GM10847 (cell line): ENCODE results near the gene UNC5C.

Source experiments
- POLR2A ChIP-seq: IDR thresholded peaks from 2 replicates; pipeline ENCODE4 v1.6.1; 2011; ENCODE audit not compliant: insufficient read length; ENCODE audit errors: extremely low read depth

Gene UNC5C

GRCh38 chr4:95124906-95125504 lies 423.8 kb downstream of the UNC5C start:
- no peak for TF ChIP-seq POLR2A

DNA sequence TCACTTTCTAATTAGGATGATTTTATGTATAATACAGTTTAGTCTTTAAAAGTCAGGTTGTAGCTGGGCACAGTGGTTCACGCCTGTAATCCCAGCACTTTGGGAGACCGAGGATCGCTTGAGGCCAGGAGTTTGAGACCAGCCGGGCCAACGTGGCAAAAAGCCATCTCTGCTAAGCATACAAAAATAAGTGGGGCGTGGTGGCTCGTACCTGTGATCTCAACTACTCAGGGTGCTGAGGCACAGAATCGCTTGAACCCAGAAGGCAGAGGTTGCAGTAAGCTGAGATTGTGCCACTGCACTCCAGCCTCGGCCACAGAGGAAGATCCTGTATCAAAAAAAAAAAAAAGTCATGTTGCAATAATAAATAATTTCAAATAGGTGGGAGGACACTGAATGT lies 426.8 kb downstream of the UNC5C start:
- no peak for TF ChIP-seq POLR2A

DNA sequence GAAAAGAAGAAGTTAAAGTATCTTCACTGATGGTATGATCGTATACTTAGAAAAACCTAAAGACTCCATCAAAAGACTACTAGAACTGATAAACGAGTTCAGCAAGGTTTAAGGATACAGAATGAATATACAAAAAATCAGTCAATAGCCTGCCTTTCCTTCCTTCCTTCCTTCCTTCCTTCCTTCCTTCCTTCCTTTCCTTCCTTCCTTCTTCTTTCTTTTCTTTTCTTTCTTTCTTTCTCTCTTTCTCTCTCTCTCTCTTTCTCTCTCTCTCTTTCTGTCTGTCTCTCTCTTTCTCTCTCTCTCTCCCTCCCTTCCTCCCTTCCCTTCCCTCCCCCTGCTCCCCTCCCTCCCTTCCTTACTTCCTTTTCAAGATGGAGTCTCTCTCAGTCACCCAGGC lies 428.3 kb downstream of the UNC5C start:
- no peak for TF ChIP-seq POLR2A

DNA sequence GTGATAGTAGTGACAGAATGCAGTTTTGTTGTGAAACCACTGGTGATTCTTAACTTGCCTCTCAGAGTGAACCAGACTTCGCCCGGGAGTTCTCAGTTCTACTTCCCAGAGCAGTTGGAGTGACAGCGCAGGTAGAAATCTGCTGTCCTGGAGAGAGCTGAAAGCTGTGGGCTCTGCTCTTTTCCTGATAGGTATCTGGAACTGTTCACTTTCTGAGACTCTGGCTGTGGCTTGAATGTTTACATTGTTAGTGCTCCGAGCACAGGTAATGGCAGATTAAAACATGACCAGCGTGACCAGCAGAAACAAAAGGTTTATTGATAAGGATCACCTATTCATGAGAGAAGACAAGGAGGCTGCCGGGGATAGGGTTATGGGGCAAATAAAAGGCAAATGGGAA lies 430.3 kb downstream of the UNC5C start:
- TF ChIP-seq POLR2A: no peak

GRCh38 chr4:95114521-95114920 lies 434.3 kb downstream of the UNC5C start:
- no peak for TF ChIP-seq POLR2A
